Measurements from ENCODE around the gene DSC1.

Gene DSC1

DNA sequence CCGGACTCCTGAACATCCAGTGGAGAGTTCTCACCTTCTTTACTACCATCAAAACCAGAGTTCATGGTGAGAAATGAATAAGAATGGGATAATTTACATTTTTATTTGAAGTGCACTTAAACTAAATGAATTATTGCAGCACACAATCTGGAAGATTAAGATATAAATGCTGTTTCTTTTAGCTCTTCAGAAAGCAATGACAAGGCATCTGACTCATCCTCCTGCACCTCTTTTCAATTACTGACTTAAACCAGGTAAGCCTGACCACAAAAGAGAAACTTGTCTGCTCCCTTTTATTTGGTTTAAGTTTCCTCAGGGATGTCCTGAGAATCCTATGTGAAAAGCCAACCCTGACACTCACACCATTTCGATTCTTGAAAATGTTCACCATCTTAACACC lies 59.7 kb downstream of the DSC1 start:
- TF ChIP-seq NFIC (IDR thresholded peaks at IDR 0.05) (no peak), CREB1 (IDR thresholded peaks at IDR 0.05; ENCODE audit: low read depth) (no peak), EGR1 (IDR thresholded peaks at IDR 0.05) (no peak), TCF12 (IDR thresholded peaks at IDR 0.05; ENCODE audit: low read depth) (no peak), TAF1 (IDR thresholded peaks at IDR 0.05; ENCODE audit: low read depth) (no peak), EP300 (IDR thresholded peaks at IDR 0.05; ENCODE audit: borderline replicate concordance) (no peak), FOXM1 (IDR thresholded peaks at IDR 0.05; ENCODE audit: borderline replicate concordance, low read depth) (no peak), YY1 (IDR thresholded peaks at IDR 0.05; ENCODE audit: low read depth) (no peak), TEAD4 (IDR thresholded peaks at IDR 0.05) (no peak), CEBPB (IDR thresholded peaks at IDR 0.05) (no peak), ZBTB7A (IDR thresholded peaks at IDR 0.05; ENCODE audit: low read depth) (no peak), RAD21 (IDR thresholded peaks at IDR 0.05; ENCODE audit: low read depth) (no peak)
- TF ChIP-seq, protein P1, sequence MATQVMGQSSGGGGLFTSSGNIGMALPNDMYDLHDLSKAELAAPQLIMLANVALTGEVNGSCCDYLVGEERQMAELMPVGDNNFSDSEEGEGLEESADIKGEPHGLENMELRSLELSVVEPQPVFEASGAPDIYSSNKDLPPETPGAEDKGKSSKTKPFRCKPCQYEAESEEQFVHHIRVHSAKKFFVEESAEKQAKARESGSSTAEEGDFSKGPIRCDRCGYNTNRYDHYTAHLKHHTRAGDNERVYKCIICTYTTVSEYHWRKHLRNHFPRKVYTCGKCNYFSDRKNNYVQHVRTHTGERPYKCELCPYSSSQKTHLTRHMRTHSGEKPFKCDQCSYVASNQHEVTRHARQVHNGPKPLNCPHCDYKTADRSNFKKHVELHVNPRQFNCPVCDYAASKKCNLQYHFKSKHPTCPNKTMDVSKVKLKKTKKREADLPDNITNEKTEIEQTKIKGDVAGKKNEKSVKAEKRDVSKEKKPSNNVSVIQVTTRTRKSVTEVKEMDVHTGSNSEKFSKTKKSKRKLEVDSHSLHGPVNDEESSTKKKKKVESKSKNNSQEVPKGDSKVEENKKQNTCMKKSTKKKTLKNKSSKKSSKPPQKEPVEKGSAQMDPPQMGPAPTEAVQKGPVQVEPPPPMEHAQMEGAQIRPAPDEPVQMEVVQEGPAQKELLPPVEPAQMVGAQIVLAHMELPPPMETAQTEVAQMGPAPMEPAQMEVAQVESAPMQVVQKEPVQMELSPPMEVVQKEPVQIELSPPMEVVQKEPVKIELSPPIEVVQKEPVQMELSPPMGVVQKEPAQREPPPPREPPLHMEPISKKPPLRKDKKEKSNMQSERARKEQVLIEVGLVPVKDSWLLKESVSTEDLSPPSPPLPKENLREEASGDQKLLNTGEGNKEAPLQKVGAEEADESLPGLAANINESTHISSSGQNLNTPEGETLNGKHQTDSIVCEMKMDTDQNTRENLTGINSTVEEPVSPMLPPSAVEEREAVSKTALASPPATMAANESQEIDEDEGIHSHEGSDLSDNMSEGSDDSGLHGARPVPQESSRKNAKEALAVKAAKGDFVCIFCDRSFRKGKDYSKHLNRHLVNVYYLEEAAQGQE (IDR thresholded peaks at IDR 0.05; ENCODE audit: low read depth): no peak
- TF ChIP-seq, protein P2, sequence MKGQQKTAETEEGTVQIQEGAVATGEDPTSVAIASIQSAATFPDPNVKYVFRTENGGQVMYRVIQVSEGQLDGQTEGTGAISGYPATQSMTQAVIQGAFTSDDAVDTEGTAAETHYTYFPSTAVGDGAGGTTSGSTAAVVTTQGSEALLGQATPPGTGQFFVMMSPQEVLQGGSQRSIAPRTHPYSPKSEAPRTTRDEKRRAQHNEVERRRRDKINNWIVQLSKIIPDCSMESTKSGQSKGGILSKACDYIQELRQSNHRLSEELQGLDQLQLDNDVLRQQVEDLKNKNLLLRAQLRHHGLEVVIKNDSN (IDR thresholded peaks at IDR 0.05): no peak
- TF ChIP-seq, protein P3, sequence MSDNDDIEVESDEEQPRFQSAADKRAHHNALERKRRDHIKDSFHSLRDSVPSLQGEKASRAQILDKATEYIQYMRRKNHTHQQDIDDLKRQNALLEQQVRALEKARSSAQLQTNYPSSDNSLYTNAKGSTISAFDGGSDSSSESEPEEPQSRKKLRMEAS (IDR thresholded peaks at IDR 0.05): no peak

DNA sequence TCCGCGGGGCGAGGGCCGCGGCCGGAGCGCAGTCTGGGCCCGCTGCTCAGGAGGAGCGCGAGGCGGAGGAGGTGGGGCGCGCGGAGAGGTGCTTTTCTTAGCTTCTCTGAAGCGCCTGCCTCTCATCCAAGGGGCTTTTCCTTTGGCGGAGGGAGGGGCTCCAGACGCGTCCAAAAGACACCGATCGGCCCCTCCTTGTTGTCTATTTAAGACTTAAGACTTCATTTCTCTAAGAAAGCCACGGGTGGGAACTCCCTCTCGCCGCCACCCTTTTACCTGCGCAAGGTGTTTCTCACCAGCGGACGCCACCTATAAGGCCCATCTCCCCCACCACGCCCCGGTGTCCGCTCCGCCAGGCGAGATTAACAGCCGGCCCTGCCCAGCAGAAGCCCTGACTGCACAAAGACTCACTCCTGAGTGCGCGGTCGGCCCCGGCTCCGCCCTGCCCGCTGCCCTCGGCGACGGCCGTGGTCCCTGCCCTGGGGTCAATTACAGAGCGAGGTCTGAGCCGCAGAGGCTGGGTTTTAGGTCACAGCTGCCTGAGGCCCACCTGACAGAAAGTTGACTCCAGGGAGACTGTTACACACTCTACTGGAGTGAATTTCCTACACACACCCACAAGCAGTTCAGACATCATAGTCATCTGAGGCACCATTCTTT lies 60.5 kb downstream of the DSC1 start, which contains the start of gene DSC2:
Gene DSC2 (minus strand): TSS at position 397 of the 660 bp plus-strand sequence. CDS start 450 bp downstream, outside the sequence.
- TF ChIP-seq TEAD4 (IDR thresholded peaks at IDR 0.05): no peak

DNA sequence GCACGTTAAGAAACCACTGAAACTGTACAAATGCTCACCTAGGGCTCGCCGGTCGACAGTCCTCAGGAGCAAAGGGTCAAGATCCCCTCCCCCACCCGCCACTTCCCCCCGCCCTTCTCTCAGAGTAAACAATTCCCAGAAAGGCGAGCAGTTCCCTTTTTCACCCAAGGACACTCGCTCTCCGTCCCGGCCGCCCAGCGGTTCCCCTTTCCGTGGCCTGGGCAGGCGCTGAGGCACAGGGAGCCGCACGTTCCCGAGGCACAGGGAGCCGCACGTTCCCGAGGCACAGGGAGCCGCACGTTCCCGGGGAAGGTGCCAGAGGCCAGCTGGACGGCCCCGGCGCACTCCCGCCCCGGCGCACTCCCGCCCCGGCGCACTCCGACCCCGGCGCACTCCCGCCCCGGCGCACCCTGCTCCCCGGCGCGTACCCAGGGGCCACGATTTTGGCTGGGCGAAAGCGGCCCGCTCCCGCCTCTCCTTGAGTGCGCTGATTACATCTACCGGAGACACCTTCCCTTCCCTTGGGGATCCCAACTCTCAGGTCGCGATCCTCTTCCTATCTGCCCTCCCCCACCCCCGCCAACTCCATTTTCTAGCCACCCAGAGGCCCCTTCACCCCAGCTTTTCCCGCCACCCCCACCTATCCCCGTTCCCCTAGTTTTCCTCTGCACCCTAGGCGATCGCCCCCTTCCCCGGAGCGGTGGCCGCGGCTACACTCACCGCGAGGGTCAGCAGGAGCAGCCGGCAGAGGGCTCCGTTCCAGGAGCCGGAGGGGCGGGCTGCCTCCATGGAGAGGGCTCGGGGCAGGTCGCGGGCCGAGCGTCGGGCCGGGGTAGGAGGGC lies 61.3 kb downstream of the DSC1 start:
- TF ChIP-seq TEAD4 (IDR thresholded peaks at IDR 0.05): no peak
- TF ChIP-seq ZBTB7A (IDR thresholded peaks at IDR 0.05; ENCODE audit: low read depth): no peak; the same call in 1 of the 2 replicates
- peak; percentile 38; the same call in 1 of the 2 replicates for TF ChIP-seq TCF12 (IDR thresholded peaks at IDR 0.05; ENCODE audit: low read depth)
- no peak for TF ChIP-seq CEBPB (IDR thresholded peaks at IDR 0.05)
- TF ChIP-seq, protein P2 (IDR thresholded peaks at IDR 0.05): no peak
- TF ChIP-seq, protein P3 (IDR thresholded peaks at IDR 0.05): peak; percentile 62; the same call in 1 of the 2 replicates
- peak; percentile 44; the same call in 1 of the 2 replicates for TF ChIP-seq NFIC (IDR thresholded peaks at IDR 0.05)
- TF ChIP-seq TAF1 (IDR thresholded peaks at IDR 0.05; ENCODE audit: low read depth): no peak
- no peak for TF ChIP-seq EP300 (IDR thresholded peaks at IDR 0.05; ENCODE audit: borderline replicate concordance)
- peak; percentile 5; the same call in 1 of the 2 replicates for TF ChIP-seq RAD21 (IDR thresholded peaks at IDR 0.05; ENCODE audit: low read depth)
- TF ChIP-seq, protein P1 (IDR thresholded peaks at IDR 0.05; ENCODE audit: low read depth): 0 out of 2 replicates have a peak, but pooled peaks have one; percentile 2
- no peak for TF ChIP-seq FOXM1 (IDR thresholded peaks at IDR 0.05; ENCODE audit: borderline replicate concordance, low read depth)

DNA sequence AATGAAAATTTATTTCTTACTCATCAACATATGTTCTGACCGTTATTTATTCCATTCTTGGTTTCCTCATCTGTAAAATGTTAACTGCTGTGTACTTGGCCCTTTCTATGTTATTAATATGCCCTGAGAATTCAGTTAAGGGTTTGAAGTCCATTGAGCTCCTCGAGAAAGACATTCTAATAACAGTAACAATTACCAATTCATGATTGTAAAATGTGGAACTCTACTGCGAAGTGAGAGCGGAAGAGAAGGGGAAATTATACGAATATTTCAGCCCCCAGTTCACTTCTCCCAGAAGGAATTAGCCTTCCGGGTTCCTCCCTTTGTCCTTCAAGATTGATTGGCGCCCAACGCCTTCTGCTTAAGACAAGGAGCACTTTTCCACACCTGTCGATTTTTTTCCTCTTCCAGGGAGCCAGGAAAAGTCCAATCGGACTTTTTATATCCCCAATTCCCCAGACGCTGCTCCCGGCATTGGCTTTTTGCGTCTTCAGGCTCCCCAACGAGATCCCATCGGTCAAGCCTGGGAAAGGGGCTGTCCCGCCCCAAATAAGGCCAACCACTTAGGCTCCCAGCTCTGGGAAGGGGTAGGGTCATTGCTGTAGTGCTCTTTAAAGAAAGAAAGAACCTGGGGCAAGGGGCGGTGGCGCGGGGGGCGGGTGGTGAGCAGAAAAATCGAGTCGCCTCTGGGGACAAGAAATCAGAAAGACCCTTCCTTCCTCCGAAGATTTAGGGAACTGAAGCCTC lies 62.0 kb downstream of the DSC1 start:
- TF ChIP-seq YY1 (IDR thresholded peaks at IDR 0.05; ENCODE audit: low read depth) (no peak), NFIC (IDR thresholded peaks at IDR 0.05) (no peak), CEBPB (IDR thresholded peaks at IDR 0.05) (no peak)
- TF ChIP-seq, protein P1 (IDR thresholded peaks at IDR 0.05; ENCODE audit: low read depth): no peak
